Esophagus squamous epithelium (tissue), 5 donors: Measurements from ENCODE around the gene PLCB3. TPM values are rescaled to one million over a fixed set of nuclear protein-coding genes. Genes with fewer than 3 reads are reported as not detected.
A peak's percentile ranks its signal among the peaks of the same experiment; 100 is the strongest.

Source experiments
- DNase-seq: peaks from one replicate; lab custom pipeline; 2025; lab: John Stamatoyannopoulos, UW
- H3K27ac ChIP-seq, 4 donors: fragments of 200-600 bp; sonication (generic); one replicate each; pipeline ENCODE4 v1.5.1; 2016 to 2019; ENCODE audit warnings: mild to moderate bottlenecking in 1 of 4
- H3K27me3 ChIP-seq, 4 donors: fragments of 200-600 bp; sonication (generic); 1 replicate in 3 of 4; 2 replicates in 1 of 4; pipeline versions ENCODE4 v1.5.1 to v1.6.0; 2017 to 2021; ENCODE audit warnings: antibody characterized with exemption in 1 of 4
- H3K36me3 ChIP-seq, 3 donors: fragments of 200-600 bp; sonication (generic); one replicate each; pipeline ENCODE4 v1.5.1; 2016 to 2019
- H3K4me1 ChIP-seq, 3 donors: fragments of 200-600 bp; sonication (generic); one replicate each; pipeline ENCODE4 v1.5.1; 2017 to 2019
- H3K4me3 ChIP-seq, 4 donors: fragments of 200-600 bp; sonication (generic); 1 replicate in 3 of 4; 2 replicates in 1 of 4; pipeline ENCODE4 v1.5.1; 2016 to 2019; ENCODE audit warnings: mild to moderate bottlenecking in 2 of 4, moderate library complexity in 1 of 4
- H3K9me3 ChIP-seq, 3 donors: fragments of 200-600 bp; sonication (generic); one replicate each; pipeline ENCODE4 v1.5.1; 2016 to 2019
- POLR2A ChIP-seq, 4 donors: fragments of 450-650 bp; IDR thresholded peaks; one replicate each; pipeline ENCODE4 v1.6.1; 2017; ENCODE audit warnings: antibody characterized with exemption in 4 of 4, mild to moderate bottlenecking in 4 of 4, moderate library complexity in 3 of 4
- WGBS, 2 donors: methylation state at CpG; one replicate each; pipeline ENCODE4 v1.1.5; 2018; 5-methylcytosine and 5-hydroxymethylcytosine counted together
- intact Hi-C: fragments of 100-400 bp; cut with DNase I; formaldehyde crosslinking; loops from one replicate; pipeline ENCODE4 v1.15.0; 2022
- total RNA-seq, 4 donors: library from RNA; depleted of rRNA; stranded (reverse); fragments of >200 nt; gene quantifications; one replicate each; pipeline ENCODE4 v1.1.0, GENCODE V29; 2016
- TF ChIP-seq, protein P1 (sequence below), 6 experiments: fragments of 450-650 bp in 4 of 6; fragments of 200-600 bp in 2 of 6; sonication (generic) in 2 of 6; IDR thresholded peaks; one replicate each; pipeline ENCODE4 v1.5.1; 2016 to 2019; ENCODE audit warnings: antibody characterized with exemption in 6 of 6, mild to moderate bottlenecking in 4 of 6, moderate library complexity in 4 of 6
- donor health status: DM: yes; HTN: yes; CAD: no.

Gene PLCB3
- total RNA-seq, 4 donors from 2014 or later: 29.8 to 54.5 (median 42.4) TPM

DNA sequence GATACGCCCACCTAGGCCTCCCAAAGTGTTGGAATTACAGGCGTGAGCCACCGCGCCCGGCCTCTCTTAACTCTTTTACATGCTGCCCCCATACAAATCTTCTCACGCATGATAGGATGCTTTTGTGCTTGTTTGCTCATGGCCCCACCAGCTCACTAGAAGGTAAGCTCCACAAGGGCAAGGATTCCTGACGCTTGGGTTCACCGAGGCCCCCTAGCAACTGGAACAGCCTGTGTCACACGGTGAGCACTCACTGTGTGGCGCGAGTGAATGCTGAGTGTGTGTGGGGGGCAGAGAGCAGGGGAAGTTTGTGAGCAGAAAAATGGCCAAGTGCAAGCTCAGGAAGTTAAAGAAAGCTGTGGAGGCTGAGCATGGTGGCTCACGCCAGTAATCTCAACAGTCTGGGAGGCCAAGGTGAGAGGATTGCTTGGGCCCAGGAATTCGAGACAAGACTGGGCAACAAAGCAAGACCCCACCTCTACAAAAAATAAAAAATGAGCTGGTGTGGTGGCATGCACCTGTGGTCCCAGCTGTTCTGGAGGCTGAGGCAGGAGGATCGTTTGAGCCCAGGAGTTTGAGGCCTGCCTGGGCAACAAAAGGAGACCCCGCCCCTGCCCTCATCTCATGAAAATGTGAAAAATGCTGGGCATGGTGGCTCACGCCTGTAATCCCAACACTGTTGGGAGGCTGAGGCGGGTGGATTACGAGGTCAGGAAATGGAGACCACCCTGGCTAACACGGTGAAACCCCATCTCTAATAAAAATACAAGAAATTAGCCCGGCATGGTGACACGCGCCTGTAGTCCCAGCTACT, 30.8 kb downstream of the PLCB3 start:
- Histone ChIP-seq H3K27me3 (no peaks in the 10 kb centered on the region), H3K4me3 (no peak overlapping the region), H3K9me3 (no peaks in the 10 kb centered on the region), H3K36me3 (peaks cover 4 to 47% (median 9%) of the 10 kb centered on the region in 3 donors), H3K4me1 (peaks cover 24 to 55% (median 29%) of the 10 kb centered on the region in 3 donors), H3K27ac (peak overlapping the region in 1 of 4 donors; percentile 1)
- 89 to 95% methylated on average over 16 to 19 of the region's 22 CpGs for WGBS, 2 donors
- TF ChIP-seq POLR2A (IDR thresholded peaks at IDR 0.05): no peak
- TF ChIP-seq, protein P1, sequence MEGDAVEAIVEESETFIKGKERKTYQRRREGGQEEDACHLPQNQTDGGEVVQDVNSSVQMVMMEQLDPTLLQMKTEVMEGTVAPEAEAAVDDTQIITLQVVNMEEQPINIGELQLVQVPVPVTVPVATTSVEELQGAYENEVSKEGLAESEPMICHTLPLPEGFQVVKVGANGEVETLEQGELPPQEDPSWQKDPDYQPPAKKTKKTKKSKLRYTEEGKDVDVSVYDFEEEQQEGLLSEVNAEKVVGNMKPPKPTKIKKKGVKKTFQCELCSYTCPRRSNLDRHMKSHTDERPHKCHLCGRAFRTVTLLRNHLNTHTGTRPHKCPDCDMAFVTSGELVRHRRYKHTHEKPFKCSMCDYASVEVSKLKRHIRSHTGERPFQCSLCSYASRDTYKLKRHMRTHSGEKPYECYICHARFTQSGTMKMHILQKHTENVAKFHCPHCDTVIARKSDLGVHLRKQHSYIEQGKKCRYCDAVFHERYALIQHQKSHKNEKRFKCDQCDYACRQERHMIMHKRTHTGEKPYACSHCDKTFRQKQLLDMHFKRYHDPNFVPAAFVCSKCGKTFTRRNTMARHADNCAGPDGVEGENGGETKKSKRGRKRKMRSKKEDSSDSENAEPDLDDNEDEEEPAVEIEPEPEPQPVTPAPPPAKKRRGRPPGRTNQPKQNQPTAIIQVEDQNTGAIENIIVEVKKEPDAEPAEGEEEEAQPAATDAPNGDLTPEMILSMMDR (IDR thresholded peaks at IDR 0.05): no peak
- intact Hi-C loops: no loop called here
- DNase-seq: no peak

DNA sequence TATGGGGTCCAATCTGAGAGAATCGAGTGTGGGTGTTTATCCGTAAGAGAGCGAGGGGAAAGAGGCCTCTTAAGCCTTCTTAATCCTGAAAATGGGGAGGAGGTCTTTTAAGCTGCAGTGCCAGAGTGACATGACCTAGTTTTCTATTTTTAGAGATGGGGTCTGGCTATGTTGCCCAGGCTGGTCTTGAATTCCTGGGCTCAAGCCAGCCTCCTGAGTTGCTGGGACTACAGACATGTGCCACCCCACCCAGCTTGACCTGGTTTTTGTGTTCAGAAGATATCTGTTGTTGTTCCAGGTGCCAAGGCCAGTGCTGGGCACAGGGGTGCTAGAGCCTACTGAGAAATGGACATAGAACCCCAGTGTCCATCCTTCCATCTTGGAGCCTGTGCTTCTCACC, 31.8 kb downstream of the PLCB3 start:
- Histone ChIP-seq H3K36me3 (peaks cover 3 to 45% (median 4%) of the 10 kb centered on the region in 3 donors), H3K9me3 (no peaks in the 10 kb centered on the region), H3K4me3 (peak overlapping the region in 2 of 4 donors; percentile 81 to 87), H3K27ac (peak overlapping the region; percentile 2 to 99 (median 97)), H3K27me3 (no peaks in the 10 kb centered on the region), H3K4me1 (peaks cover 24 to 56% (median 28%) of the 10 kb centered on the region in 3 donors)
- DNase-seq: no peak
- TF ChIP-seq, protein P1 (IDR thresholded peaks at IDR 0.05): no peak
- TF ChIP-seq POLR2A (IDR thresholded peaks at IDR 0.05): no peak
- intact Hi-C loops: no loop called here
- WGBS, 2 donors: 84 to 89% methylated on average over 3 of the region's 3 CpGs

DNA sequence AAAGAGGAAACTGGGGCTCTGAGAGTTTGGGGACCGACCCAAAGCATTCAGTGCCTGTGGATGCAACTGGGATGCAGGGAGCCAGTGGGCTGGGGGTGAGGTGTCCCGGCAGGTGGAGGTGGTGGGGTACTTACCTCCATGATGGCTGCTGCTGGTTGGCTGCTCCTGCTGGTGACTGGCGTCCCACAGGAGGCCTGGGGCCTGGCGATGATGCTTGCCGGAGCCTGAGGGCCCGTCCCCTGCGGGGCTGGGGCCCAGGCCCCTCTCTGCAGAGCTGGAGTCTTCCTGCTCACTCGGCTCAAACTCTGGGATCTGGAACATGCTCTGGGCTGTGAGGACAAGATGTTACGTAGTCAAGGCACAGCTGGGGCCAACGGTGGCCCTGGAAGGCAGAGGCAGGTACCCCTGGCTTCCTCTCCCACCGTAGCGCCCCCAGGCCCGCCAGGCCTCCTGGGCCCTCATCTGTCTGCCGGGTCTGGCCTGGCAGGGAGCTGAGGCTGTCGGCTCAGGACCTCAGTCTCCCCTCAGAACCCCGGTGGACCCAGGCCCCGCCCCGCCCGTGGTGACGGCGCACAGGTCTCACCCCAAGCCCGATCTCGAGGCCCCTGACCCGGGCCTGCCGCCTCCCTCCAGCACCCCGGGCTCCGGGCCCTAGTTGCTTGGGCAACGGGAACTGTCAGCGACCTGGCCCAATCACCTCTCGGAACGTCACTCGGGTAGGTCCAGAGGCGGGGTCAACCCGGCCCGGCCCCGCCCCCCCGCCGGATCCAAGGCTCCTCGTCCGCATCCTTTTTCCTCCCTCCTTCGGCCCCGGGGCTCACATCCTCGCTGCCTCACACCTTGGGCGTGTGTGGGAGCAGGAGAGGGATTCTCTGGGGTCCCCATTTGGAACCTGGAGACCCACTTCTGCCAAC, 33.0 kb downstream of the PLCB3 start, which contains the start of gene BAD:
Gene BAD (minus strand): TSS at position 618 of the 914 bp plus-strand sequence. CDS start 297 bp downstream, at position 321.
- DNase-seq: peak; percentile 65
- intact Hi-C loops: no loop called here
- Histone ChIP-seq H3K27ac (peak within 1 kb of the TSS; percentile 94 to 99 (median 97)), H3K4me1 (peaks cover 24 to 56% (median 28%) of the 10 kb centered on the region in 3 donors), H3K36me3 (peaks cover 0 to 36% (median 4%) of the 10 kb centered on the region in 3 donors), H3K4me3 (peak within 1 kb of the TSS; percentile 81 to 89 (median 88)), H3K9me3 (no peaks in the 10 kb centered on the region), H3K27me3 (no peaks in the 10 kb centered on the region)
- WGBS, 2 donors: 3 to 7% methylated on average over 4 to 13 of the region's 44 CpGs
- TF ChIP-seq, protein P1 (IDR thresholded peaks at IDR 0.05): no peak
- TF ChIP-seq POLR2A (IDR thresholded peaks at IDR 0.05): peak in 3 of 4 donors; percentile 43 to 78 (median 76)

DNA sequence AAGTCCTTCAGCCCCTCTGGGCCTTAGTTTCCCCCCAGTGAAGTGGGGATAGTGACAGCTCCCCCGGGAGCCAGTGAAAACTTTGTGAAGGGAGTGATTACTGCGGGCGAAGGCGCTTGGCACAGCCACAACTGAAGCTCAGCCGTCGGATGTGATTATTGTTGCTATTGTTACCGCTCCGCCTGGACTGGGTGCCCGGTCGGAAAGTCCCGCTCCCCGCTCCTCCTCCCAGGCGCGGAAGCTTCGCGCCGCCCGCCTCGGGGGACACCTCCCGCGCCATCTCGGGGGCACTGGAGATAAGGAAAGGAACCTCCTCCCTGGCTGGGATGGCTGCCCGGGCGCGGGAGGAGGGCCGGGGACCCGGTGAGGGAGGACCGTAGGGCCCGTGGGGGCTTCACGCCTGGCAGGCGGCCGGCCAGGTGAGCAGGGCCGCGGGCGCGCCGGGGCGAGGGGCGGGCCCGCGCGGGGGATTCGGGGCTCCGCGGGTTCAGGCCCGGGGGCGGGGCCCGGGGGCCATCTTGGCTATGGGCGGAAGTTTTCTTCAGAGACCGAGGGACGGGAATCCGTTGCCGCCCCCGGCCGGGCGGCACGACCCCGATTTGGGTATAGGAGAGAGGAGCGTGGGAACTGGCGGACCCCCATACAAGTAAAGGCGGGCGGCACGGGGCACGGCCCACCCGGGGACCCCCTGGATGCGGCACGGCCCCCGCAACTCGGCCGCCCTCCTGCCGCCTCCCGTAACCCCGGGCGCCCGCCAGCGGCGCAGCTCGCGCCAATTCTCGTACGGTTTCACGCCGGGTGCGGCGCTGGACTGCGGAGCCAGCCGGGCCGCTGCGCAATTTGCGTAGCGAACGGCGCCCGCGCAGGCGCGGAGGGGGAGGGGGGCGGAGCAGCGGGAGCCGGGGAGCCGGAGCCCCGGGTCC, 33.9 kb downstream of the PLCB3 start, which contains the start of gene GPR137:
Gene GPR137 (plus strand): TSS at position 887 of the 923 bp plus-strand sequence. CDS start 677 bp downstream, outside the sequence.
- Histone ChIP-seq H3K4me1 (peaks cover 24 to 56% (median 28%) of the 10 kb centered on the region in 3 donors), H3K9me3 (no peaks in the 10 kb centered on the region), H3K27ac (peak within 1 kb of the TSS; percentile 94 to 99 (median 97)), H3K4me3 (peak within 1 kb of the TSS; percentile 81 to 89 (median 88)), H3K27me3 (peaks cover 0 to 4% (median 0%) of the 10 kb centered on the region in 4 donors), H3K36me3 (peaks cover 0 to 30% (median 4%) of the 10 kb centered on the region in 3 donors)
- peak; percentile 50 for DNase-seq
- WGBS, 2 donors: no CpG with 5 or more reads among the region's 102 CpGs
- intact Hi-C loops: no loop called here
- peak in 2 of 4 donors; percentile 41 to 48 for TF ChIP-seq POLR2A (IDR thresholded peaks at IDR 0.05)
- TF ChIP-seq, protein P1 (IDR thresholded peaks at IDR 0.05): peak in 1 of 6 experiments; percentile 6
